ENCODE measurements around the gene SLC38A2.

GRCh38 chr12:46396826-46397225, 24.3 kb upstream of the SLC38A2 start:
- TF ChIP-seq, protein P1, sequence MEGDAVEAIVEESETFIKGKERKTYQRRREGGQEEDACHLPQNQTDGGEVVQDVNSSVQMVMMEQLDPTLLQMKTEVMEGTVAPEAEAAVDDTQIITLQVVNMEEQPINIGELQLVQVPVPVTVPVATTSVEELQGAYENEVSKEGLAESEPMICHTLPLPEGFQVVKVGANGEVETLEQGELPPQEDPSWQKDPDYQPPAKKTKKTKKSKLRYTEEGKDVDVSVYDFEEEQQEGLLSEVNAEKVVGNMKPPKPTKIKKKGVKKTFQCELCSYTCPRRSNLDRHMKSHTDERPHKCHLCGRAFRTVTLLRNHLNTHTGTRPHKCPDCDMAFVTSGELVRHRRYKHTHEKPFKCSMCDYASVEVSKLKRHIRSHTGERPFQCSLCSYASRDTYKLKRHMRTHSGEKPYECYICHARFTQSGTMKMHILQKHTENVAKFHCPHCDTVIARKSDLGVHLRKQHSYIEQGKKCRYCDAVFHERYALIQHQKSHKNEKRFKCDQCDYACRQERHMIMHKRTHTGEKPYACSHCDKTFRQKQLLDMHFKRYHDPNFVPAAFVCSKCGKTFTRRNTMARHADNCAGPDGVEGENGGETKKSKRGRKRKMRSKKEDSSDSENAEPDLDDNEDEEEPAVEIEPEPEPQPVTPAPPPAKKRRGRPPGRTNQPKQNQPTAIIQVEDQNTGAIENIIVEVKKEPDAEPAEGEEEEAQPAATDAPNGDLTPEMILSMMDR (conservative IDR thresholded peaks at IDR 0.05; ENCODE audit: low read length): no peak
- no peak for TF ChIP-seq EZH2phosphoT487 (IDR thresholded peaks at IDR 0.05; ENCODE audit: borderline replicate concordance)
